Panc1 (cell line): ENCODE measurements around the gene NEUROD4. TPM values are rescaled to one million over a fixed set of nuclear protein-coding genes. Genes with fewer than 3 reads are reported as not detected.

ENCODE experiments used
- ATAC-seq: fragments of 200-7000 bp; cut with Tn5 transposase; 2 replicates; pipeline ENCODE4 v1.9.1; 2020; ENCODE audit warnings: mild to moderate bottlenecking, moderate library complexity
- BruUV-seq: library from RNA; stranded (reverse); fragments of 400-500 nt; replicated peaks from 2 replicates; lab custom pipeline; 2021; lab: Mats Ljungman, UMichigan
- CTCF ChIA-PET: fragments of 300-600 bp; sonication (Branson Sonifier 250); formaldehyde crosslinking; loops from one replicate; lab custom pipeline; 2022; ENCODE audit warnings: antibody characterized with exemption; lab: Charles Lee
- POLR2A ChIA-PET: fragments of 300-600 bp; sonication (Branson Sonifier 250); formaldehyde crosslinking; loops from one replicate; lab custom pipeline; 2022; ENCODE audit warnings: antibody characterized with exemption; lab: Charles Lee
- DNase-seq: peaks from one replicate; pipeline ENCODE4 v3.0.0-alpha.2; 2010; ENCODE audit warnings: low read depth, low spot score
- H3K27ac ChIP-seq: 2 replicates; pipeline ENCODE4 v1.5.1; 2011; ENCODE audit warnings: mild to moderate bottlenecking, low read length, inconsistent platforms
- H3K27me3 ChIP-seq: fragments of 200-500 bp; sonication (Bioruptor generic); 2 replicates; pipeline ENCODE4 v1.6.0; 2014; ENCODE audit warnings: low read length, inconsistent platforms; ENCODE audit not compliant: control insufficient read depth, insufficient read depth
- H3K36me3 ChIP-seq: fragments of 200-500 bp; sonication (Bioruptor generic); 2 replicates; pipeline ENCODE4 v1.5.1; 2014; ENCODE audit warnings: inconsistent platforms, mild to moderate bottlenecking, low read length, moderate library complexity; ENCODE audit not compliant: control insufficient read depth, insufficient read depth
- H3K4me1 ChIP-seq: 2 replicates; pipeline ENCODE4 v1.5.1; 2011; ENCODE audit warnings: inconsistent platforms, mild to moderate bottlenecking, low read length, moderate library complexity; ENCODE audit not compliant: control insufficient read depth, insufficient read depth
- H3K4me3 ChIP-seq, 2 experiments: 2 replicates each; pipeline ENCODE4 v1.5.1; 2011 to 2012; ENCODE audit warnings: low read depth in 2 of 2, low read length in 2 of 2, mild to moderate bottlenecking in 2 of 2, inconsistent platforms in 1 of 2, moderate library complexity in 1 of 2
- H3K9me3 ChIP-seq: fragments of 200-500 bp; sonication (Bioruptor generic); 2 replicates; pipeline ENCODE4 v1.5.1; 2014; ENCODE audit warnings: low read depth, mild to moderate bottlenecking, inconsistent platforms, low read length, moderate library complexity; ENCODE audit not compliant: control insufficient read depth, insufficient read depth
- CTCF ChIP-seq: fragments of 450-650 bp; IDR thresholded peaks from 2 replicates; pipeline ENCODE4 v1.5.1; 2017; ENCODE audit warnings: mild to moderate bottlenecking
- POLR2AphosphoS5 ChIP-seq: IDR thresholded peaks from 2 replicates; pipeline ENCODE4 v1.6.1; 2012; ENCODE audit warnings: mild to moderate bottlenecking, low read depth, low read length, moderate library complexity
- REST ChIP-seq, 2 experiments: IDR thresholded peaks; 2 replicates each; pipeline ENCODE4 v1.6.1; 2011 to 2012; ENCODE audit warnings: low read depth in 2 of 2, control low read depth in 1 of 2, low read length in 1 of 2, mild to moderate bottlenecking in 1 of 2, moderate library complexity in 1 of 2; ENCODE audit not compliant: insufficient read depth in 1 of 2
- SIN3A ChIP-seq: IDR thresholded peaks from 2 replicates; pipeline ENCODE4 v1.6.1; 2012; ENCODE audit warnings: low read depth, mild to moderate bottlenecking, low read length, moderate library complexity, borderline replicate concordance; ENCODE audit not compliant: insufficient read depth
- TCF7L2 ChIP-seq: IDR thresholded peaks from 2 replicates; pipeline ENCODE4 v1.6.1; 2011; ENCODE audit warnings: mild to moderate bottlenecking, low read depth, low read length, inconsistent platforms
- in situ Hi-C: cut with HindIII; loops from 2 replicates; pipeline ENCODE4 v1.10.0; 2016; ENCODE audit warnings: low sequenced_read_pairs, low pct_unique_long_range_greater_than_20kb
- intact Hi-C: fragments of 100-400 bp; cut with micrococcal nuclease; formaldehyde crosslinking; loops from one replicate; pipeline ENCODE4 v1.10.0; 2022; ENCODE audit not compliant: unreplicated experiment
- total RNA-seq: library from RNA; stranded (reverse); gene quantifications from one replicate; pipeline ENCODE4 v1.2.1, GENCODE V29; 2021; ENCODE audit not compliant: unreplicated experiment

NEUROD4 gene
- total RNA-seq, 1 experiment from 2014 or later = not detected

- intact Hi-C loops = no loop called here
- Histone ChIP-seq H3K27me3 (peaks cover 22% of the 10 kb centered on the region), H3K9me3 (no peaks in the 10 kb centered on the region), H3K4me3 (no peak overlapping the region), H3K4me1 (no peaks in the 10 kb centered on the region), H3K27ac (no peak overlapping the region), H3K36me3 (no peaks in the 10 kb centered on the region)
- no peak for DNase-seq
- TF ChIP-seq REST (IDR thresholded peaks at IDR 0.05; ENCODE audit: insufficient read depth in 1 of 2, low read depth in 2 of 2, low read length in 1 of 2) = no peak
- TF ChIP-seq SIN3A = no peak
- TF ChIP-seq TCF7L2 = no peak
- no peak for TF ChIP-seq CTCF
- no peak for TF ChIP-seq POLR2AphosphoS5
- no peak for ATAC-seq
- in situ Hi-C loops = no loop called here
- CTCF ChIA-PET = no interaction called here
- BruUV-seq = no TSS peak
- POLR2A ChIA-PET = no interaction called here
These were observed 46.2 kb upstream of the NEUROD4 start for GRCh38 chr12:54973556-54973955.

- Histone ChIP-seq H3K36me3 (no peaks in the 10 kb centered on the region), H3K27me3 (peaks cover 22% of the 10 kb centered on the region), H3K9me3 (no peaks in the 10 kb centered on the region), H3K4me3 (no peak overlapping the region), H3K4me1 (no peaks in the 10 kb centered on the region), H3K27ac (no peak overlapping the region)
- in situ Hi-C loops = no loop called here
- DNase-seq (no peak), ATAC-seq (no peak)
- POLR2A ChIA-PET = no interaction called here
- TF ChIP-seq TCF7L2 (no peak), REST (IDR thresholded peaks at IDR 0.05; ENCODE audit: insufficient read depth in 1 of 2, low read depth in 2 of 2, low read length in 1 of 2) (no peak), CTCF (no peak), SIN3A (no peak), POLR2AphosphoS5 (no peak)
- intact Hi-C loops = no loop called here
- no TSS peak for BruUV-seq
- CTCF ChIA-PET = no interaction called here
These were observed 45.5 kb upstream of the NEUROD4 start for GRCh38 chr12:54974279-54974678.
